SK-N-SH (cell line): ENCODE measurements around the gene SLFN14.

ENCODE experiments used
- EP300 ChIP-seq, 2 experiments: IDR thresholded peaks; 2 replicates each; pipeline versions ENCODE4 v1.4.0 to v1.6.1; 2012; ENCODE audit warnings: borderline replicate concordance in 1 of 2, low read depth in 1 of 2, low read length in 1 of 2
- EZH2phosphoT487 ChIP-seq: fragments of 200-600 bp; sonication (generic); IDR thresholded peaks from 2 replicates; pipeline ENCODE4 v1.6.1; 2017; ENCODE audit warnings: low read depth, mixed run types, mild to moderate bottlenecking, antibody characterized with exemption, moderate library complexity, borderline replicate concordance
- JUND ChIP-seq: IDR thresholded peaks from 2 replicates; pipeline ENCODE4 v1.4.0; 2012
- MEF2A ChIP-seq: IDR thresholded peaks from 2 replicates; pipeline ENCODE4 v1.4.0; 2012; ENCODE audit warnings: low read depth, borderline replicate concordance
- TCF12 ChIP-seq: IDR thresholded peaks from 2 replicates; pipeline ENCODE4 v1.4.0; 2012
- TF ChIP-seq, protein P1 (sequence below): fragments of 200-600 bp; sonication (generic); IDR thresholded peaks from 2 replicates; pipeline ENCODE4 v1.6.1; 2017; ENCODE audit warnings: antibody characterized with exemption, mild to moderate bottlenecking, moderate library complexity
- TF ChIP-seq, protein P2 (sequence below): IDR thresholded peaks from 2 replicates; pipeline ENCODE4 v1.4.0; 2012; ENCODE audit warnings: low read depth, borderline replicate concordance
- TF ChIP-seq, protein P3 (sequence below): IDR thresholded peaks from 2 replicates; pipeline ENCODE4 v1.4.0; 2012; ENCODE audit warnings: low read depth

DNA sequence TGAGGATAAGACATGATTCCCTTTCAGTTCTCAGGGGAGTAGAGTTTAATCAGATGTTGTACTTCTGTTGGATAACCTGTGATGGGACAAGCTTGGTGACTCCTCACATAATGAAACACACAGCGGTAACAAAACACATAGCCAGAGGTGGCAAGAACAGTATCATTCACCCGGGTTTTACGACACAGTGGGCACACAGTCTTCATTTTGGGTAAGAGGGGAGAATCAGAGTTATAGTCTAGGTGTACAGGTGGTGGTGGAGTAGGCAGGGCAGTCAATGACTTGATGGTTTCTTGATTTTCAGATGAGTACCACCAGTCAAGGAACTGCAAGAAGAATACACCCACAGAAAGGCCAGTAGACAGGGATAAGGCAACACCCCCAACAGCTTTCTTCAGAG lies 15.1 kb upstream of the SLFN14 start:
- TF ChIP-seq, protein P1, sequence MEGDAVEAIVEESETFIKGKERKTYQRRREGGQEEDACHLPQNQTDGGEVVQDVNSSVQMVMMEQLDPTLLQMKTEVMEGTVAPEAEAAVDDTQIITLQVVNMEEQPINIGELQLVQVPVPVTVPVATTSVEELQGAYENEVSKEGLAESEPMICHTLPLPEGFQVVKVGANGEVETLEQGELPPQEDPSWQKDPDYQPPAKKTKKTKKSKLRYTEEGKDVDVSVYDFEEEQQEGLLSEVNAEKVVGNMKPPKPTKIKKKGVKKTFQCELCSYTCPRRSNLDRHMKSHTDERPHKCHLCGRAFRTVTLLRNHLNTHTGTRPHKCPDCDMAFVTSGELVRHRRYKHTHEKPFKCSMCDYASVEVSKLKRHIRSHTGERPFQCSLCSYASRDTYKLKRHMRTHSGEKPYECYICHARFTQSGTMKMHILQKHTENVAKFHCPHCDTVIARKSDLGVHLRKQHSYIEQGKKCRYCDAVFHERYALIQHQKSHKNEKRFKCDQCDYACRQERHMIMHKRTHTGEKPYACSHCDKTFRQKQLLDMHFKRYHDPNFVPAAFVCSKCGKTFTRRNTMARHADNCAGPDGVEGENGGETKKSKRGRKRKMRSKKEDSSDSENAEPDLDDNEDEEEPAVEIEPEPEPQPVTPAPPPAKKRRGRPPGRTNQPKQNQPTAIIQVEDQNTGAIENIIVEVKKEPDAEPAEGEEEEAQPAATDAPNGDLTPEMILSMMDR = no peak
- TF ChIP-seq, protein P2, sequence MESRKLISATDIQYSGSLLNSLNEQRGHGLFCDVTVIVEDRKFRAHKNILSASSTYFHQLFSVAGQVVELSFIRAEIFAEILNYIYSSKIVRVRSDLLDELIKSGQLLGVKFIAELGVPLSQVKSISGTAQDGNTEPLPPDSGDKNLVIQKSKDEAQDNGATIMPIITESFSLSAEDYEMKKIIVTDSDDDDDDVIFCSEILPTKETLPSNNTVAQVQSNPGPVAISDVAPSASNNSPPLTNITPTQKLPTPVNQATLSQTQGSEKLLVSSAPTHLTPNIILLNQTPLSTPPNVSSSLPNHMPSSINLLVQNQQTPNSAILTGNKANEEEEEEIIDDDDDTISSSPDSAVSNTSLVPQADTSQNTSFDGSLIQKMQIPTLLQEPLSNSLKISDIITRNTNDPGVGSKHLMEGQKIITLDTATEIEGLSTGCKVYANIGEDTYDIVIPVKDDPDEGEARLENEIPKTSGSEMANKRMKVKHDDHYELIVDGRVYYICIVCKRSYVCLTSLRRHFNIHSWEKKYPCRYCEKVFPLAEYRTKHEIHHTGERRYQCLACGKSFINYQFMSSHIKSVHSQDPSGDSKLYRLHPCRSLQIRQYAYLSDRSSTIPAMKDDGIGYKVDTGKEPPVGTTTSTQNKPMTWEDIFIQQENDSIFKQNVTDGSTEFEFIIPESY = no peak
- TF ChIP-seq, protein P3, sequence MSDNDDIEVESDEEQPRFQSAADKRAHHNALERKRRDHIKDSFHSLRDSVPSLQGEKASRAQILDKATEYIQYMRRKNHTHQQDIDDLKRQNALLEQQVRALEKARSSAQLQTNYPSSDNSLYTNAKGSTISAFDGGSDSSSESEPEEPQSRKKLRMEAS = no peak
- TF ChIP-seq JUND (no peak), EP300 (IDR thresholded peaks at IDR 0.05; ENCODE audit: borderline replicate concordance in 1 of 2, low read depth in 1 of 2, low read length in 1 of 2) (no peak), EZH2phosphoT487 (no peak), TCF12 (no peak), MEF2A (no peak)
